Activated naive CD4-positive, alpha-beta T cell (primary cell): ENCODE results near the gene MTHFD1L.

Source experiments
- DNase-seq, 4 experiments: peaks; one replicate each; lab custom pipeline; 2025; lab: John Stamatoyannopoulos, UW

The MTHFD1L gene

DNA sequence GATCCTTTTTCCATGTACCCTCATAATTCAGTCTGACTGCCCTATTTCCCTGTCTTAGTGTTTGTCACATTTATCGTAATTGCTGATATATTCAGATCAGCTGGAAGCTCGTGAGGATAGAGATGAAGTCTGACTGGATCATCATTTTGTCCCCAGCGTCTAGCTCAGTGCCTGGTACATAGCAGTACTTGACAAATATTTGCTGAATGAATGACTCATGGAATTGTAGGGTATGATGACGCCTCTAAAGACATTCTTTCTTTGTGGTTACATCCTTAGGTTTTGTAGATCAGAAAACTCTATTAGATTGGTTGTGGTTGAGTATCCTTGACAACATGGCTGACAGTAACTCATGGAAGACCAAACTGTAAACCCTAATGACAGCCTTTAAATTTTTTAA, 68.9 kb downstream of the MTHFD1L start:
- DNase-seq: no peak

DNA sequence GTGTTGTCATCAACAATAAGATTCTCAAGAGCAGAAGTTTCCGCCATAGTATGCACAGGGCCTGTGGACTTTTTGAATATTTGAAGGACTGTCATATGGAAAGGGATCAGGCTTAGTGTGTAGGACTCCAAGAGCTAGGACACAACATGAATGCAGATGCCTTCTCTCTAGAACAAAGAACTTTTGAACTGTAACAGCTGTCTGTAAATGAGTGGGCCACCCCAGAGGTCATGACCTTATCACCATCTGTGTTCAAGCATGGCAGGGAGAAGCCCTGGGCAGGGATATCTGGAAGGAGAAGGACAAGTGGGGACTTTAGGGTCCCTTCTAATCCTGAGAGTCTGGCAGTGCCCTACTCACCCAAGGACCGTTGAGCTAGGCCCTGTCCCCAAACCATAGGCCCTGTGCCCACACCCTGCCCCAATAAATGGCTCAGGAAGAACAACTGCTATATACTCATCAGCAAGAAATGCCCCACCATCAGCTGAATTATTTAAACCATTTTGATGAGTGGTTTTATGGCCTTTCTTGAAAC, 70.6 kb downstream of the MTHFD1L start:
- DNase-seq: no peak

DNA sequence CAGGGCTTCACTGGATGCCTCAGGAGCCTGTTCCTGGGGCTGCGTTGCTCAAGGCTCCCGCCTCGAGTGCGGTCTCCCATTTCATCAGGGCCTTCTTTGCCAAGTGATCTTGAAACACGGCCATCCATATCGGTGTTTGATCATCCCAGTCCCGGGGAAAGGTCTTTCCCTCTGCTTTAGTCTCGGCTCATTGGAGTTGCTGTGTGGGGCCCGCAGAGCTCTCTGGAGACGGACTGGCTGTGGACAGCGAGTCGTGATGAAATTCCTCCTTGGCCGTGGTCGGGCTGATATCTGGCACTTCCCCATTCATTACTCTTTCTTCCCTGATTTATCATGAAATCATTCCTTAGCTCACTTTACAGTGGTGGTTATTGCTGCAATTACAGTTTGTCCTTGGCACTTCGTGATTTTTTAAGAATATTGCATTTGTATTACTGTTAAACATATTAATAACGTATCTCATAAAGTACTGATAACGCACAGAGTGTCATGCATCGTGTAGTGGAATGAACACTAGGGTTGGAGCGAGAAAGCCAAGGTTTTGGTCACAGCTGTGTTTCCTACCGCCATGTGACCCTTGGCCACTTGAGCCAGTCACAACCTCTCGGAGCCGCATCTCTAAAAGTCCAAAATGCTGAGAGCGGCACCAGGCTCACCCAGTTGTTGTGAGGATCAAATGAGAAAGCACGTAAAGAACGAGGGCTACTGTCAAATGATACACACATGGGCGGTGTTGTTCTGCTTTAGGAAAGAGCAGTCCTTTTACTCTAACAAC, 71.8 kb downstream of the MTHFD1L start:
- no peak for DNase-seq

DNA sequence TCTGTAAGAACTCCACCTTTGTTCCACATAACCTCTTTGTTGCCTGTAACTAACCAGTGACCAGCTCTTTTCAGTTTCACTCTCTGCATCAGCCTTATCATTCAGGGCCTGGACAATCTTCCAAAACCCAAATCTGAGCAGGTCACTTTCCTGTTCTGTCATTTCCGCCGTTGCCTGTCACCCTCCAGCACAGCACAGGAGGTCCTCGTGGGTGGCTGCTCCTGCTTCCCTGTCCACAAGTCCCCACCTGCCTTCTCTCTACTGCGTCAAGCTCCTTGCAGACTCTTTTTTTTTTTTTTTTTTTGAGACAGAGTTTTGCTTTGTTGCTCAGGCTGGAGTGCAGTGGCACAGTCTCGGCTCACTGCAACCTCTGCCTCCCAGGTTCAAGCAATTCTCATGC, 73.9 kb downstream of the MTHFD1L start:
- no peak for DNase-seq

DNA sequence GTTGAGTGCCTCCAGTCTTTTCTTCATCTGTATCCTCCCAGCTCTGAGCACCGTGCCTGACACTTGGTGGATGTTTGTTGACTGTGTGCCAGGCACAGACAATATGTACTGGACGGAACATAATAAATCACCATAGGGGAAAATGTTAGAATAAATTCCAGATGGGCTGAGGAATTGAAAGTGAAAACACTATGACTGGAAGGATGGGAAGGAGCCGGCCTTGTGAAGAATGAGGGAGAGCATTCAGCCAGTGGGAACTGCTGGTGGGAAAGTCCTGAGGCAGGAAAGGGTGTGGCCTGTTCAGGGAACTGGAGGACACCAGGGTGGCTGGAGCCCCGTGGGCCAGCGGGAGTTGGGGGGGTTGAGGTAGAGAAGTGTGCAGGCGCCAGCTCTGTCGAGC, 75.4 kb downstream of the MTHFD1L start:
- no peak for DNase-seq

DNA sequence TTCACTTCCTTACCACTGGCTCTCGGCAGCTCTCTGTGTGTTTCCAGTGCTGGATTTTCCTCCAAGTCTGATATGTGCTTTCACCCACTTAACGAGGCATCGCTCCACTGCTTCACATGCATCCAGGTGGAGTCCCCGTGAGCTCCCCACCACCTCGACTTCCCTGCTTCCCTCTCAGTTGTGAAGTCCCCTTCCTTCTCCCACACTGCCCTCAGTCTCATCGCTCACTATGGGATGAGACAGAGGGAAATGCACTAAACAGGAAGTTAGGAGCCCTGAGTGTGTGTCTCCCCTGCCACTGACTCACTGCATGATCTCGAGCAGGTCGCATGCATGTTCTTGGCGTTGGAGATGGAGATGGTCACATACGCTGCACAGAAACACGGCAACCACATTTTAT, 84.0 kb downstream of the MTHFD1L start:
- DNase-seq: no peak

DNA sequence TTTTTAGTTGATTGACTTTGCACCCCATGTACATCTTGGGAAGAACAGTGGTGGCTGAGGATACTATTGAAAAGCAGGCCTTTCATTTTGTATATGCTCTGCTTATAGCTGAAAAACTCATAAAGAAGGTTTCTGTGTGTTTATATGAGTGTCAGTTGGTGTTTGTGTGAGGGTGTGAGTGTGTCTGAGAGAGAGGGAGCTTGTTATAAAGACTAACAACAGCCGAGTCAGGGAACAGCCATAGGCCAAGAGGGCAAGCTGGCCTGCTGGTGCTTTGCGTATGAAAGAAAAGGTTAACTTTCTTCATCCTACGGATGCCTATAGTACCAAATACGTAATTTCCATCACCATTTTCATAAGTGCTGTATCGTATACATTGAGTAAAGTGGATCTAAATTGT, 88.3 kb downstream of the MTHFD1L start:
- DNase-seq: no peak

DNA sequence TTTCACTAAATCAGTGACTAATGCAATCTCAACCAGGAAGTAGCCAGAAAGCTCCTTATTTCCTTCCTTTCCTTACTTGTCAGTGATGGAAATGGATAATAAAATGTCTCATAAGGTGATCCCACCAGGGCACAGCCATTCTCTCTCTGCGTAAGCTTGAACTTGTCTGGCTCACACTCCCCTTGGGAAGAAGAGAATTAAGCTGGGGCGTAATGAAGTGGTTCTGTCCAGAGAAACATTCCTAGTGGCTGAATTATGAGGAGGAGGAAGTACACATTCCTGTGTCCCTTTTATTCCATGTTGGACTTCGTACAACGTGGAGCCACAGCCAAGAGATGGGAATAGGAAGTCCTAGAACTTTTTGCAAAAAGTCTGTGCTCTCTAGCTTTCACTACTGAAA, 93.7 kb downstream of the MTHFD1L start:
- DNase-seq: no peak

DNA sequence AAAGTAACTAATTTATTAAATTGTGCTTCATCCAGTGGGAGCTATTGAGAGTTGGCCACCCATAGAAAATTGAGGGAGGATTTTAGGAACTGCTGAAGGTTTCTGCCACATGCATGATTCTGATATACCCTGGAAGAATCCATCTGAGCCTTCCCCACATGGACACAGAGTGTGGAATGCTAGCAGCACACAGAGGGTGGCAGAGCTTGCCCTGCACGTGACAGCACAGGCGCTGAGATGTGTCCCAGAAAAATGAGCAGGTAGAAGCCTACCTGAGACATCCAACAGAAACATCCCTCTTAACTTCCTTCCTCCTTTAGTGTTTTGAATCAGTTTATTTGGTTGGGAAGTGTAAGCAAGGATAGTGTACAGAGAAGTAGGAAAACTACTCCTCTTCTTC, 96.9 kb downstream of the MTHFD1L start:
- no peak for DNase-seq

DNA sequence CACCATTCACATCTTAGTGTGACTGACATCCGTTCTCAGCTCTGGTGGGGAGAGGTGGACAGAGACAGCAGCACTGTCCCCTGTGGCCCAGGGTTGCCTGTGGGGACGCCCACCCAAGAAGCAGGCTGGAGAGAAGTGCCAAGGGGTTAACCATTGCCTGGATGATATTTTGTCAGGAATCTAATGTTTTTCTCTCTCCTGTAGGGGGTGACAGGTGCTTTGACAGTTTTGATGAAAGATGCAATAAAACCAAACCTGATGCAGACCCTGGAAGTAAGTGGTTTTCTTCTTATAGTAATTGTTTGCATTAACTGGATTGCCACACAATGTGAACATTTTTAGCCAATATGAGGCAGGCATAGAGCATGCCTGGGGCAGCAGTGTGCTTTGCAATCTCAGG, 99.3 kb downstream of the MTHFD1L start:
- DNase-seq: no peak

DNA sequence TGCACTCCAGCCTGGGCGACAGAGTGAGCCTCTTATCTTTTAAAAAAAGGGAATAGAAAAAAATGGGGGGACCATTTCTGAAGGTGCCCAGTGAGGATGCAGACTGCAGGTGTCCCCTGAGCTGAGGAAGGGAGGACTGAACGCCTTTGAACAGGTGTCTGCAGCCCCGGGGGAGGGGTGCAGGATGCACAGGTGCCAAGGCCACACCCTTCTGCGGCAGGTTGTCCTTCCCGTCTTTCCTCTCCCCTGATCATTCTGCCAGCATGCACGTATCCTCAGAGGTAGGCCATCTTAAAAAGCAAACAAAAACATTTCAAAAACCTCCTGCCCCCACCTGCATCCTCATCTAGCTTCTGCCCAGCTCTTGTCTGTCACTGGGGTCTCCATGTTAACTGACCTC, 101.3 kb downstream of the MTHFD1L start:
- no peak for DNase-seq

DNA sequence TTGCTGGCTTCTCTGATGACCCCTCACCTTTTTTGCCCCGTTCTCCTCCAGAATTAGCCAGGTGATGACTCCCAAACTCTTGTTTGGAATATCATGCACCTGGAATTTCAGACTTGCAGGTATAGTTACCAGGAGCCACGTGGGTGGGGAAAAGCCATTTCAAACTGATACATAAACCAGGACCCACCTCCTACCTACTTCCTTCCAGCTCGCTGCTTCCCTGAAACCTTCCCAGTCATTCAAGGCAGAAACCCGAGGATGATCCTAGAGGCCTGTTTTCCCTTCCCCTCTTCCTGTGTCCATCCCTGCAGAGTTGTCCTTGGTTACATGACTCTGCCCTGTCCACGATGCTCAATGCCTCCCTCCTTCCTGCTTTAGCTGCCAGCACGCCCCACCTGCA, 101.9 kb downstream of the MTHFD1L start:
- DNase-seq: no peak

DNA sequence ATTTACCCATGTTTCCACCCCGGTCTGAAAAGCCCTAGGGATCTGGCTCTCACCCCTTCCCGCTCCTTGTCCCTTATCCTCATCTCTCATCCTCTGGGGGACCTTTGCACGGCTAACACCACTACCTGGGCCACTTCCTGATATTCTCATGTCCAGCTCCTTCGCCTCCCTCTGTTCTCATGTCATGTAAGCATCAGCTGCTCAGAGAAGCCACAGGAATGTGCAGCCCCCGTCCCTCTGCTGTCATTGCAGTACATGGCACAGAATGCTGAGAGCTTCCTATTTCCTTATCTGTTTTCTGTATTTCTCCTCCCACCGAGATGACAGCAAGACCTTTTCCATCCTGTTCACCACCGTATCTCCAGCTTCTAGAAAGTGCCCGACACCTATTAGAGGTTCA, 102.4 kb downstream of the MTHFD1L start:
- DNase-seq: no peak

DNA sequence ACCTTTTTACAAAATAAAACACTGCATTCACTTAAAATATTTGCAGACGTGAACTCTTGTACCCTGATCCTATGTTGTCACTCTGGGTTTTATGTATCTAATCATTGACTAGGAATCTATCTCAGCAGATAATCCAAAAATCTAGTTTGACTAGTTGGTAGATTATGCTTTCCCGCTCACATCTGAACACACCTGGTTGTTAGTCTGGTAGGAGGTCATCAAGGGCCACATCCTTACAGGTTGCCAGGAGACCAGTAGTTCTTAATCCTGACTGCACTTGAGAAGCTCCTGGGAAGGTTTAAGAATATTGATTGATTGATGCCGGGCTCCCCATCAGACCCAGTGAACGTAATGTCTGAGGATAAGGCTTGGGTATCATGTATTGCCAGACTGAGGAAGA, 104.4 kb downstream of the MTHFD1L start:
- no peak for DNase-seq

DNA sequence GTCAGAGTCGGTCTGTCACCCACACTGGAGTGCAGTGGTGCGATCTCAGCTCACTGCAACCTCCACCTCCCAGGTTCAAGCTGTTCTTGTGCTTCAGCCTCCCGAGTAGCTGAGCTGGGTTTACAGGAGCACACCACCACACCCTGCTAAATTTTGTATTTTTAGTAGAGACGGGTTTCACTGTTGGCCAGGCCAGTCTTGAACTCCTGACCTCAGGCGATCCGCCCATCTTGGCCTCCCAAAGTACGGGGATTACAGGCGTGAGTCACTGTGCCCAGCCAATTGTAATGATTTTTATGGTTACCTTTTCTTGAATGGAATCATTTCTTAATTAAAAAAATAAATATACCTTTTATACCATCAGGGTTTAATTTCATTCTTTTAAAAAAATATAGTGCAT, 105.7 kb downstream of the MTHFD1L start:
- DNase-seq: no peak

DNA sequence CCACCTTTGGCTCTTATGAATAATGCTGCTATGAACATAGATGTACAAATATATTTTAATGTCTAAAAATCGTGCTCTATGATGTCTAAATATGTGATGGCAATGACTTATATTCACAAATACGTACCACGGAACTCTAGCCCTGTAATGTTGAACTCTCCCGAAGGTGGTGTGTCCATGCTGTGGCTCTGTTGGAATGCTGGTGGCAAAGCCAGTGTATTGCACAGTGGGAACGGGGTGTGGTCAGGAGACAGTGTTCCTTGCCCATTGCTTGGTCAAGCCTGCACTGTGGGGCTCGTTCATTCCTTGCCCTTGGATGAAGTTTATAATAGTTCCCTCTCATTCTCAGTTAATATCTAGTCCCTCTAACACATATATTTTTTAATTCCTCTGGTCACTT, 109.6 kb downstream of the MTHFD1L start:
- no peak for DNase-seq

DNA sequence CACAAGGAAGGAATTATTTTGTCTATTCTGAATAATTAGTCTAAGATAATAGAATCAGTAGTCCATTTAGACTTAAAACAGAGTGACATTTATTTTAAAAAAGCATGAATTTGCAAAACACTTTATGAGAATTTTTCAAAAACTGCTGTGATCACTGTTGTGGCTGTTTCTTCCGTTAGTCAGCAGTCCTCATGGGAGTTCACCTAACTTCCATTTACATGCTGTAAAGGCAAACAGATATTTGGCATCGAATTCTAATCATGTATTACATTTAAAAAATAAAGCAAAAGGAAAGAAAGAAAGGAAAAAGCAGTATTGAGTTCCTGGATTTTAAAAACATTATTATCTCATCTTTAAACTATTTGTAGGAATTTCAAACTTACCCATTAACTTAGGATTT, 111.8 kb downstream of the MTHFD1L start:
- DNase-seq: no peak

DNA sequence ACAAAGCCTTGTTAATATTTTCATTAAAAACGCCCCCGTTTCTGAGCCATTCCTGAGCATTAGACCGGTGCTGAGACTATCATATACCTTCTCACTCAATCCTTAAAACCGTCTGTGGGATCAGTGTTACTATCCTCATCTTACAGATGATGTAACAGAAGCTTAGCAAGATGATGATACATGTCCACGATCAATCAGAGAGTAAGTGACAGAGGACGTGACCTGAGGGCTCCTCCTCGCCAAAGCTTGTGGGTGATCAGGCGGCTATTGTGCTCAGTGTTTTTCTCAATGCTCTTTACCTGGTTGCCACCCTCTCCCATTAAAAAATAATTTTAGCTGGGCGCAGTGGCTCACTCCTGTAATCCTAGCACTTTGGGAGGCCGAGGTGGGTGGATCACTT, 113.1 kb downstream of the MTHFD1L start:
- no peak for DNase-seq

DNA sequence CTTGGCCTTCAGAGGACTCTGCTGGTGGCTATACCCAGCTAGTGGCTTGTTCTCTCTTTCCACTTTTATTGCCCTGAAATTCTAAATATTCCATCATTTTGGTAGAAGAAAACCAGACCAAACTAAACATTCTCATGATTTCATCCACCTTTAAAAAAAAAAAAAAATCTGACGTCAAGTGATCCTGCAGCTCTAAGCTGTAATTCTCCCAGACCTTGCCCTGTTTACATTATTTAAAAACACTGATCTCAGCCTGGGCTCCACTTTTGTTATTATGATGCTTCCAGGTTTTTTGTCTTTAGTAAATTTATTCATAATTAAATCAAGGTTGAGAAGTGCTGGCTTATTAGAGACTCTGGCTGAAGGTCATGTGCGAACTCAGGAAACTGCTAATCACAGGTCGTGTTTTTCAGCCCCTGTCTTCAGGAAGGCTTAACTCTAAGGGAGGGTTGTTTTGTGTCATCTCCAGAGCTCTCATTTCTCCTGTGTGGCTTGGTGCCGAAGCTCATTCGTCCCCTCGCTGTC, 114.4 kb downstream of the MTHFD1L start:
- no peak for DNase-seq

DNA sequence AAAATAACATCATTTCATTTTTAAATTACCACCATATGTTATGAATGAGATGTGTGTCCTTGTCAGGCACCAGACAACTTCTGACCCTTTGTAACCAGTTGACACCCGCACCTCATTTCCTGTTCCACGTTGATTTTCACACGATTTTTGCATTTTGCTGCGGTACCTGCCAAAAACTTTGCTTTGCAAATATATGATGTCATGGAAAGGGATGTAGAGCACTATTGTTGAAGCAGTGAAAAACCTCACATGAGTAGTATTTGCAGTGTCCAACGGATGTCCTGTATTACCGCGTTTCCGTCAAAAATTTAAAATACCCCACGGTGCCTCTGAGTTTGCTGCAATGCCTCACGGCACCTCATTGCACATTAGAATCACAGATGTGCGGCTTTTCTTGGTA, 115.6 kb downstream of the MTHFD1L start:
- DNase-seq: no peak

DNA sequence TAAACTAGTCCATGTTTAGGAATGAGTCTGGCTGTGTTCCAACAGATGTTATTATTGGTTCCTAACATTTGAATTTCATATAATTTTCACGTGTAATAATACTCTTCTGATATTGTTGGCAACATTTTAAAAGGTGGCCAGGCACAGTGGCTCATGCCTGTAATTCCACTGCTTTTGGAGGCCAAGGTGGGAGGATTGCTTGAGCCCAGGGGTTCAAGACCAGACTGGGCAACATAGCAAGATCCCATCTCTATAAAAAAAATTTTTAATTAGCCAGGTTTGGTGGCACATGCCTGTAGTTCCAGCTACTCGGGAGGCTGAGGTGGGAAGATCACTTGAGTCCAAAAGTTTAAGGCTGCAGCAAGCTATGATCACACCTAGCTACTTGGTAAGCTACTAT, 116.2 kb downstream of the MTHFD1L start:
- DNase-seq: no peak

DNA sequence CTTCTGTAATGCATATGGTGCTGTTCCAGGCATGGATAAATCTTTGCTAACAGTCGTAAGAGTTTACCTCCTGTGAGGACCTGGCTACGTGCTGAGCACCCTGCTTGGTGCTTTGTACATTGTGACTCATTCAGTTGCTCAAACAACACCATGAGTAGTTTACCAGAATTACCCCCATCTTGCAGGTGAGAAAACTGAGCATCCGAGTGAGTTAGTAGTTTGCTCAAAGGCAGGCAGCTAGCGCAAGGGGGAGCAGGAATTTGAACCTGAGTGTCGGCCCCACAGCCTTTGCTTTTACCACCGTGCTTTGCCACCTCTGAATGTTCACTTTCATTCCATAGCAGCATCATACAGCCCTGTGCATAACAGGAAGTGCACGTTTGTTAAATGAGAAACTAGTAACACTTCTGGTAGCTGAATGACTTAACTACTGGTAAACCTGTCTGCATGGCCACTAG, 121.9 kb downstream of the MTHFD1L start:
- DNase-seq: peak in 1 of 4 experiments; percentile 2

DNA sequence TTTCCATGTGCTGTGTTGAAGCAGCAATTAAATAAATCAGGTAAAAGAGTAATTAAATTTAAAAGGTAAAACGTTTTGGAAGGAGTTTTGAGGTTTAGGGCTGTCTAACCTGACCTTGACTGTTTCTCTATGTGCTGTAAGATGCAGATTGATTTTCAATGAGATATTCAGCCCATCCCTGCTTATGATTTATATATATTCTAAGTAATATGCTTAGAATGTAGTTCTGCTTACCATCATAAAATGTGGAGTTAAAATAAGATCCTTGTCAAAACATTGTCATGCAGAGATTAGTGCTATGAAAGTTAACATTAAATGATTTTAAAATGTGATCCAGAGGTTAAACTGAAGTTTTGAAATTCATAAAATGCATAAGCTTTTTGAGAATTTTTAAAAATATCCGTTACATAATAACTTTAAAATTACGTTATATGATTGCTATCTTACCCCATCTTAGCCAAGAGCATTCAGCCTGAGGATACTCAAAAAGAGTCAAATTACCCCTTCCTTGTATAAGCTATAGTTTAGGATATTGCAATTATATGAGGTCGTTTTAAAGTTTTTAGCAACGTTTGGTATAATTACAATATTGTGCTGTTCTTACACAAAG, 122.5 kb downstream of the MTHFD1L start:
- DNase-seq: no peak
